ENCODE data around the gene TRPT1. TPM values are rescaled to one million over a fixed set of nuclear protein-coding genes. Genes with fewer than 3 reads are reported as not detected.

The TRPT1 gene
- polyA plus RNA-seq, 2 of the 4 experiments (the other 2 are of a cell fraction): 18.6 to 28.5 TPM

GRCh38 chr11:64230985-64231365 is 5.0 kb upstream of the TRPT1 start:
- H3K27ac ChIP-seq: peak overlapping the region; percentile 94 to 95
- ATAC-seq: no peak
- FAIRE-seq: no peak
- no peak for TF ChIP-seq MYC (IDR thresholded peaks at IDR 0.05; ENCODE audit: borderline replicate concordance, low read length)
- TF ChIP-seq, protein P1, sequence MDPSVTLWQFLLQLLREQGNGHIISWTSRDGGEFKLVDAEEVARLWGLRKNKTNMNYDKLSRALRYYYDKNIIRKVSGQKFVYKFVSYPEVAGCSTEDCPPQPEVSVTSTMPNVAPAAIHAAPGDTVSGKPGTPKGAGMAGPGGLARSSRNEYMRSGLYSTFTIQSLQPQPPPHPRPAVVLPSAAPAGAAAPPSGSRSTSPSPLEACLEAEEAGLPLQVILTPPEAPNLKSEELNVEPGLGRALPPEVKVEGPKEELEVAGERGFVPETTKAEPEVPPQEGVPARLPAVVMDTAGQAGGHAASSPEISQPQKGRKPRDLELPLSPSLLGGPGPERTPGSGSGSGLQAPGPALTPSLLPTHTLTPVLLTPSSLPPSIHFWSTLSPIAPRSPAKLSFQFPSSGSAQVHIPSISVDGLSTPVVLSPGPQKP (IDR thresholded peaks at IDR 0.05; ENCODE audit: low read depth, low read length): no peak
- no peak for TF ChIP-seq ZSCAN20 (CRISPR knock-in tag; IDR thresholded peaks at IDR 0.05)
- no peak for TF ChIP-seq CHD2 (IDR thresholded peaks at IDR 0.05; ENCODE audit: low read length, partially characterized antibody)
- TF ChIP-seq RFX5 (IDR thresholded peaks at IDR 0.05): no peak
- TF ChIP-seq TP53 (CRISPR knock-in tag; IDR thresholded peaks at IDR 0.05): no peak
- TF ChIP-seq EHMT2 (IDR thresholded peaks at IDR 0.05; ENCODE audit: low read depth): no peak
- TF ChIP-seq FOSB (CRISPR knock-in tag; IDR thresholded peaks at IDR 0.05): no peak
- ChIA-PET CTCF (interaction anchor here (1.5 to 2.8 kb wide), 2 partner anchors 19 to 74 kb away, joined by 4 to 14 read pairs; no protein-coding TSS in a partner anchor), POLR2A (no interaction called here)
- WGBS (ENCODE audit: missing lambda C conversion rate): 24% methylated on average over 7 of the region's 8 CpGs
- H3K4me3 ChIP-seq: peak overlapping the region; percentile 94
- H3K4me1 ChIP-seq: peaks cover 46% of the 10 kb centered on the region
- H3K9me3 ChIP-seq: no peaks in the 10 kb centered on the region
- DNase-seq (ENCODE audit: low read depth in 1 of 2, low spot score in 1 of 2): no peak
- peak overlapping the region; percentile 98 for H3K4me2 ChIP-seq

- POLR2A ChIA-PET: interaction anchor here (1.0 kb wide), 1 partner anchor 11 kb away, joined by 5 read pairs; the partner anchor contains the start of gene FKBP2
- peak in 1 of 2 experiments; percentile 52; a peak in 2 of 5 replicates for TF ChIP-seq JUN (IDR thresholded peaks at IDR 0.05)
- TF ChIP-seq MAX (IDR thresholded peaks at IDR 0.05): peak; percentile 43
- peak; percentile 36 for TF ChIP-seq POLR2A (IDR thresholded peaks at IDR 0.05; ENCODE audit: low read length)
- TF ChIP-seq PBX3 (IDR thresholded peaks at IDR 0.05): peak; percentile 29; the same call in 1 of the 2 replicates
- peak; percentile 42; the same call in 1 of the 2 replicates for TF ChIP-seq PHF8 (IDR thresholded peaks at IDR 0.05; ENCODE audit: borderline replicate concordance, low read depth)
- no peak for TF ChIP-seq ZFP36 (IDR thresholded peaks at IDR 0.05; ENCODE audit: borderline replicate concordance, partially characterized antibody)
- TF ChIP-seq EHMT2 (IDR thresholded peaks at IDR 0.05; ENCODE audit: low read depth): no peak
- peak within 1 kb of the TSS; percentile 94 for H3K4me3 ChIP-seq
- peak; percentile 35 to 64 for ATAC-seq
- CTCF ChIA-PET: interaction anchor here (1.5 to 19.9 kb wide), 2 partner anchors 27 to 74 kb away, joined by 4 to 254 read pairs; partner anchors contain the start of gene FERMT3
- H3K9me3 ChIP-seq: no peaks in the 10 kb centered on the region
- peak within 1 kb of the TSS; percentile 94 to 95 for H3K27ac ChIP-seq
- H3K4me2 ChIP-seq: peak within 1 kb of the TSS; percentile 98
- peaks cover 42% of the 10 kb centered on the region for H3K4me1 ChIP-seq
- no peak for FAIRE-seq
- peak; percentile 77 to 91 for DNase-seq (ENCODE audit: low read depth in 1 of 2, low spot score in 1 of 2)
- 3% methylated on average over 46 of the region's 62 CpGs for WGBS (ENCODE audit: missing lambda C conversion rate)
Measured at GRCh38 chr11:64230171-64230984, 4.4 kb upstream of the TRPT1 start, which contains the start of gene DNAJC4. DNAJC4 (plus strand) TSS chr11:64230548; CDS start chr11:64230855, 307 bp downstream.

- ATAC-seq (no peak), FAIRE-seq (no peak), DNase-seq (ENCODE audit: low read depth in 1 of 2, low spot score in 1 of 2) (no peak)
- Histone ChIP-seq H3K4me3 (peak overlapping the region; percentile 94), H3K9me3 (no peaks in the 10 kb centered on the region), H3K4me1 (peaks cover 45% of the 10 kb centered on the region), H3K4me2 (peak overlapping the region; percentile 98), H3K27ac (peak overlapping the region; percentile 94 to 95; a peak in 5 of 6 replicates)
- ChIA-PET POLR2A (interaction anchor here (1.0 kb wide), 1 partner anchor 11 kb away, joined by 5 read pairs; the partner anchor contains the start of gene FKBP2), CTCF (interaction anchor here (19.9 kb wide), 1 partner anchor 27 kb away, joined by 254 read pairs; the partner anchor contains the start of gene FERMT3)
- WGBS (ENCODE audit: missing lambda C conversion rate): 77% methylated on average over 13 of the region's 13 CpGs
- TF ChIP-seq, protein P2, sequence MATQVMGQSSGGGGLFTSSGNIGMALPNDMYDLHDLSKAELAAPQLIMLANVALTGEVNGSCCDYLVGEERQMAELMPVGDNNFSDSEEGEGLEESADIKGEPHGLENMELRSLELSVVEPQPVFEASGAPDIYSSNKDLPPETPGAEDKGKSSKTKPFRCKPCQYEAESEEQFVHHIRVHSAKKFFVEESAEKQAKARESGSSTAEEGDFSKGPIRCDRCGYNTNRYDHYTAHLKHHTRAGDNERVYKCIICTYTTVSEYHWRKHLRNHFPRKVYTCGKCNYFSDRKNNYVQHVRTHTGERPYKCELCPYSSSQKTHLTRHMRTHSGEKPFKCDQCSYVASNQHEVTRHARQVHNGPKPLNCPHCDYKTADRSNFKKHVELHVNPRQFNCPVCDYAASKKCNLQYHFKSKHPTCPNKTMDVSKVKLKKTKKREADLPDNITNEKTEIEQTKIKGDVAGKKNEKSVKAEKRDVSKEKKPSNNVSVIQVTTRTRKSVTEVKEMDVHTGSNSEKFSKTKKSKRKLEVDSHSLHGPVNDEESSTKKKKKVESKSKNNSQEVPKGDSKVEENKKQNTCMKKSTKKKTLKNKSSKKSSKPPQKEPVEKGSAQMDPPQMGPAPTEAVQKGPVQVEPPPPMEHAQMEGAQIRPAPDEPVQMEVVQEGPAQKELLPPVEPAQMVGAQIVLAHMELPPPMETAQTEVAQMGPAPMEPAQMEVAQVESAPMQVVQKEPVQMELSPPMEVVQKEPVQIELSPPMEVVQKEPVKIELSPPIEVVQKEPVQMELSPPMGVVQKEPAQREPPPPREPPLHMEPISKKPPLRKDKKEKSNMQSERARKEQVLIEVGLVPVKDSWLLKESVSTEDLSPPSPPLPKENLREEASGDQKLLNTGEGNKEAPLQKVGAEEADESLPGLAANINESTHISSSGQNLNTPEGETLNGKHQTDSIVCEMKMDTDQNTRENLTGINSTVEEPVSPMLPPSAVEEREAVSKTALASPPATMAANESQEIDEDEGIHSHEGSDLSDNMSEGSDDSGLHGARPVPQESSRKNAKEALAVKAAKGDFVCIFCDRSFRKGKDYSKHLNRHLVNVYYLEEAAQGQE (IDR thresholded peaks at IDR 0.05): no peak
Measured at GRCh38 chr11:64229744-64230170, 3.8 kb upstream of the TRPT1 start.

All from A549 (cell line).